GM04503 (cell line): ENCODE results near the gene RABL3.
"Not testable (repeated sequence)": the region's sequence is repeated elsewhere in the genome, so short reads cannot be mapped to it uniquely, and the experiment has no call there.

Experiments
- DNase-seq: peaks from one replicate; pipeline ENCODE4 v3.0.0-alpha.2; 2012; ENCODE audit warnings: low read depth

The RABL3 gene

GRCh38 chr3:120682095-120682681 lies 60.1 kb downstream of the RABL3 start, which contains the start of gene HGD:
HGD (minus strand) TSS chr3:120682239; CDS start chr3:120682111, 128 bp downstream.
- no peak for DNase-seq

GRCh38 chr3:120681506-120682038 lies 60.7 kb downstream of the RABL3 start:
- DNase-seq = no peak

GRCh38 chr3:120681018-120681417 lies 61.3 kb downstream of the RABL3 start:
- DNase-seq = no peak

- no peak for DNase-seq
These were observed 62.0 kb downstream of the RABL3 start for GRCh38 chr3:120680193-120680894.

- DNase-seq = no peak
These were observed 63.3 kb downstream of the RABL3 start for GRCh38 chr3:120678984-120679383.

- DNase-seq = peak; percentile 37
These were observed 63.9 kb downstream of the RABL3 start for GRCh38 chr3:120678331-120678947.

- DNase-seq = not testable (repeated sequence)
These were observed 65.1 kb downstream of the RABL3 start for GRCh38 chr3:120677193-120677592.

- no peak for DNase-seq
These were observed 69.2 kb downstream of the RABL3 start for GRCh38 chr3:120673116-120673515.

- no peak for DNase-seq
These were observed 71.7 kb downstream of the RABL3 start for GRCh38 chr3:120670576-120670975.

GRCh38 chr3:120664926-120665325 lies 77.4 kb downstream of the RABL3 start:
- DNase-seq = no peak

- no peak for DNase-seq
These were observed 80.4 kb downstream of the RABL3 start for GRCh38 chr3:120661945-120662344.

- no peak for DNase-seq
These were observed 81.0 kb downstream of the RABL3 start for GRCh38 chr3:120661106-120661905.

GRCh38 chr3:120659834-120660233 lies 82.5 kb downstream of the RABL3 start:
- no peak for DNase-seq

GRCh38 chr3:120659285-120659684 lies 83.0 kb downstream of the RABL3 start:
- DNase-seq = no peak

- no peak for DNase-seq
These were observed 89.3 kb downstream of the RABL3 start for GRCh38 chr3:120652896-120653545.

GRCh38 chr3:120652281-120652680 lies 90.0 kb downstream of the RABL3 start:
- DNase-seq = no peak

- no peak for DNase-seq
These were observed 92.0 kb downstream of the RABL3 start for GRCh38 chr3:120650311-120650710.

- no peak for DNase-seq
These were observed 92.5 kb downstream of the RABL3 start for GRCh38 chr3:120649830-120650233.

- no peak for DNase-seq
These were observed 94.0 kb downstream of the RABL3 start for GRCh38 chr3:120648290-120648689.

GRCh38 chr3:120646771-120647432 lies 95.4 kb downstream of the RABL3 start:
- no peak for DNase-seq
